ENCODE results near the gene MAP4K3.

The MAP4K3 gene

DNA sequence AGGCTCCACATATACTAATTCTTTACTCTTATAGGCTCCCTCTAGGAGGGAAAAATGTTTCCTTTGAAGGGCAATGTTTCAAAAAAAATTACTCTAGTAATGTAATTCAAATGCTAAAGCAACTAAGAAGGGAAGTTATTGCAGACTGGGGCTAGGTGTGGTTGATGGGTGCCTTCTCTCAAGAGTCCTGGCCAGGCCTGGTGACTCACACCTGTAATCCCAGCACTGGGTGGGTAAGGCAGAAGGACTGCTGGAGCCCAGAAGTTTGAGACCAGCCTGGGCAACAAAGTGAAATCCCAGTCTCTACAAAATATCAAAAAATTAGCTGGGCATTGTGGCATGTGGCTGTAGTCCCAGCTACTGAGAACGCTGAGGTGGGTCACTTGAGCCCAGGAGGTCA is 162.1 kb downstream of the MAP4K3 start:
- ChIA-PET POLR2A (no interaction called here), CTCF (interaction anchor here (0.7 to 1.0 kb wide), 2 partner anchors 45 to 456 kb away, joined by 3 read pairs; no protein-coding TSS in a partner anchor)
- no peaks in the 10 kb centered on the region for H3K9me3 ChIP-seq (ENCODE audit: control insufficient read depth, insufficient read depth, low read depth, low read length)
- no peak overlapping the region for H3K4me3 ChIP-seq (ENCODE audit: low read depth, low read length)
- H3K4me1 ChIP-seq (ENCODE audit: control insufficient read depth, insufficient read depth, low read length), result no peaks in the 10 kb centered on the region
- no peak for TF ChIP-seq ZNF350 (tag by site-specific recombination; IDR thresholded peaks at IDR 0.05)
- TF ChIP-seq, protein P1, sequence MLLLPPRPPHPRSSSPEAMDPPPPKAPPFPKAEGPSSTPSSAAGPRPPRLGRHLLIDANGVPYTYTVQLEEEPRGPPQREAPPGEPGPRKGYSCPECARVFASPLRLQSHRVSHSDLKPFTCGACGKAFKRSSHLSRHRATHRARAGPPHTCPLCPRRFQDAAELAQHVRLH (tag by site-specific recombination; IDR thresholded peaks at IDR 0.05), result no peak
- no peak for TF ChIP-seq ZFP41 (tag by site-specific recombination; IDR thresholded peaks at IDR 0.05; ENCODE audit: borderline replicate concordance)
- TF ChIP-seq ZNF416 (tag by site-specific recombination; IDR thresholded peaks at IDR 0.05), result no peak
- no peak for TF ChIP-seq SCRT2 (tag by site-specific recombination; IDR thresholded peaks at IDR 0.05)
- TF ChIP-seq, protein P2, sequence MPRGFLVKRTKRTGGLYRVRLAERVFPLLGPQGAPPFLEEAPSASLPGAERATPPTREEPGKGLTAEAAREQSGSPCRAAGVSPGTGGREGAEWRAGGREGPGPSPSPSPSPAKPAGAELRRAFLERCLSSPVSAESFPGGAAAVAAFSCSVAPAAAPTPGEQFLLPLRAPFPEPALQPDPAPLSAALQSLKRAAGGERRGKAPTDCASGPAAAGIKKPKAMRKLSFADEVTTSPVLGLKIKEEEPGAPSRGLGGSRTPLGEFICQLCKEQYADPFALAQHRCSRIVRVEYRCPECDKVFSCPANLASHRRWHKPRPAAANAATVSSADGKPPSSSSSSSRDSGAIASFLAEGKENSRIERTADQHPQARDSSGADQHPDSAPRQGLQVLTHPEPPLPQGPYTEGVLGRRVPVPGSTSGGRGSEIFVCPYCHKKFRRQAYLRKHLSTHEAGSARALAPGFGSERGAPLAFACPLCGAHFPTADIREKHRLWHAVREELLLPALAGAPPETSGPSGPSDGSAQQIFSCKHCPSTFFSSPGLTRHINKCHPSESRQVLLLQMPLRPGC (tag by site-specific recombination; IDR thresholded peaks at IDR 0.05), result no peak
- no peak for TF ChIP-seq ZNF157 (tag by site-specific recombination; IDR thresholded peaks at IDR 0.05)
- TF ChIP-seq ZNF211 (tag by site-specific recombination; IDR thresholded peaks at IDR 0.05; ENCODE audit: low read depth), result no peak
- TF ChIP-seq ZNF19 (tag by site-specific recombination; IDR thresholded peaks at IDR 0.05; ENCODE audit: low read depth), result no peak
- no peak for TF ChIP-seq KLF7 (tag by site-specific recombination; IDR thresholded peaks at IDR 0.05; ENCODE audit: borderline replicate concordance)
- TF ChIP-seq ZNF354C (tag by site-specific recombination; IDR thresholded peaks at IDR 0.05; ENCODE audit: borderline replicate concordance, low read depth), result no peak
- TF ChIP-seq GLIS1 (tag by site-specific recombination; IDR thresholded peaks at IDR 0.05), result no peak
- TF ChIP-seq, protein P3, sequence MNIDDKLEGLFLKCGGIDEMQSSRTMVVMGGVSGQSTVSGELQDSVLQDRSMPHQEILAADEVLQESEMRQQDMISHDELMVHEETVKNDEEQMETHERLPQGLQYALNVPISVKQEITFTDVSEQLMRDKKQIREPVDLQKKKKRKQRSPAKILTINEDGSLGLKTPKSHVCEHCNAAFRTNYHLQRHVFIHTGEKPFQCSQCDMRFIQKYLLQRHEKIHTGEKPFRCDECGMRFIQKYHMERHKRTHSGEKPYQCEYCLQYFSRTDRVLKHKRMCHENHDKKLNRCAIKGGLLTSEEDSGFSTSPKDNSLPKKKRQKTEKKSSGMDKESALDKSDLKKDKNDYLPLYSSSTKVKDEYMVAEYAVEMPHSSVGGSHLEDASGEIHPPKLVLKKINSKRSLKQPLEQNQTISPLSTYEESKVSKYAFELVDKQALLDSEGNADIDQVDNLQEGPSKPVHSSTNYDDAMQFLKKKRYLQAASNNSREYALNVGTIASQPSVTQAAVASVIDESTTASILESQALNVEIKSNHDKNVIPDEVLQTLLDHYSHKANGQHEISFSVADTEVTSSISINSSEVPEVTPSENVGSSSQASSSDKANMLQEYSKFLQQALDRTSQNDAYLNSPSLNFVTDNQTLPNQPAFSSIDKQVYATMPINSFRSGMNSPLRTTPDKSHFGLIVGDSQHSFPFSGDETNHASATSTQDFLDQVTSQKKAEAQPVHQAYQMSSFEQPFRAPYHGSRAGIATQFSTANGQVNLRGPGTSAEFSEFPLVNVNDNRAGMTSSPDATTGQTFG (tag by site-specific recombination; IDR thresholded peaks at IDR 0.05; ENCODE audit: borderline replicate concordance), result no peak
- TF ChIP-seq ZFP3 (tag by site-specific recombination; IDR thresholded peaks at IDR 0.05; ENCODE audit: low read depth), result no peak
- TF ChIP-seq ZNF175 (tag by site-specific recombination; IDR thresholded peaks at IDR 0.05), result no peak
- TF ChIP-seq ZNF24 (tag by site-specific recombination; IDR thresholded peaks at IDR 0.05), result no peak
- TF ChIP-seq ZNF311 (tag by site-specific recombination; IDR thresholded peaks at IDR 0.05; ENCODE audit: borderline replicate concordance), result no peak
- no peak for TF ChIP-seq ZNF37A (tag by site-specific recombination; IDR thresholded peaks at IDR 0.05)
- H3K27ac ChIP-seq (ENCODE audit: extremely low read depth, low read depth, low read length), result no peak overlapping the region
- H3K36me3 ChIP-seq (ENCODE audit: control insufficient read depth in 2 of 2, insufficient read depth in 1 of 2, low read length in 2 of 2), result peaks cover 14 to 36% of the 10 kb centered on the region in 2 experiments; a peak in 2 of 3 replicates

DNA sequence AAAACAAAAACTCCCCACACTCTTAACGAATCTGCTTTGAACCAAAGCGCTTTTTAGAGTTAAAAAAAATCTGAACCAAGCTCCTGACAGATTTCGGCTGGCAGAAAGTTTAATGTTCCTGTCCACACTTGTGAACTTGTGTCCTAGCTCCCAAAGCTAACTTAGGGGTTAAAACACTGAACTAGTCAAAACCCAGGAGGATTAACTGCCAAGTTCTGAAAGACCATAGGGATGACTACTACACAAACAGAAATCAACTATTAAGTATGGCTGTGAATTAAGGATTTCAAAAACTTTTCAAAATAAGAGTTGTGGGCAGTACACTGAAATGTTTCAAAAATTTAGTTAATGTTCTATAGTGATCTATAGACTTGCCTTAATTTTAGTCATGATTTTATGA is 167.1 kb downstream of the MAP4K3 start:
- no peak overlapping the region for H3K27ac ChIP-seq (ENCODE audit: extremely low read depth, low read depth, low read length)
- no peak overlapping the region for H3K4me3 ChIP-seq (ENCODE audit: low read depth, low read length)
- ChIA-PET CTCF (interaction anchor here (1.8 kb wide), 1 partner anchor 460 kb away, joined by 5 read pairs; no protein-coding TSS in a partner anchor), POLR2A (no interaction called here)
- peaks cover 8% of the 10 kb centered on the region in 2 experiments; a peak in 1 of 3 replicates for H3K36me3 ChIP-seq (ENCODE audit: control insufficient read depth in 2 of 2, insufficient read depth in 1 of 2, low read length in 2 of 2)
- peaks cover 8% of the 10 kb centered on the region for H3K4me1 ChIP-seq (ENCODE audit: control insufficient read depth, insufficient read depth, low read length)
- H3K9me3 ChIP-seq (ENCODE audit: control insufficient read depth, insufficient read depth, low read depth, low read length), result no peaks in the 10 kb centered on the region
- TF ChIP-seq ZNF777 (tag by site-specific recombination; IDR thresholded peaks at IDR 0.05; ENCODE audit: borderline replicate concordance) (no peak), ZFP41 (tag by site-specific recombination; IDR thresholded peaks at IDR 0.05; ENCODE audit: borderline replicate concordance) (no peak), ZNF223 (tag by site-specific recombination; IDR thresholded peaks at IDR 0.05) (no peak)
- TF ChIP-seq, protein P4, sequence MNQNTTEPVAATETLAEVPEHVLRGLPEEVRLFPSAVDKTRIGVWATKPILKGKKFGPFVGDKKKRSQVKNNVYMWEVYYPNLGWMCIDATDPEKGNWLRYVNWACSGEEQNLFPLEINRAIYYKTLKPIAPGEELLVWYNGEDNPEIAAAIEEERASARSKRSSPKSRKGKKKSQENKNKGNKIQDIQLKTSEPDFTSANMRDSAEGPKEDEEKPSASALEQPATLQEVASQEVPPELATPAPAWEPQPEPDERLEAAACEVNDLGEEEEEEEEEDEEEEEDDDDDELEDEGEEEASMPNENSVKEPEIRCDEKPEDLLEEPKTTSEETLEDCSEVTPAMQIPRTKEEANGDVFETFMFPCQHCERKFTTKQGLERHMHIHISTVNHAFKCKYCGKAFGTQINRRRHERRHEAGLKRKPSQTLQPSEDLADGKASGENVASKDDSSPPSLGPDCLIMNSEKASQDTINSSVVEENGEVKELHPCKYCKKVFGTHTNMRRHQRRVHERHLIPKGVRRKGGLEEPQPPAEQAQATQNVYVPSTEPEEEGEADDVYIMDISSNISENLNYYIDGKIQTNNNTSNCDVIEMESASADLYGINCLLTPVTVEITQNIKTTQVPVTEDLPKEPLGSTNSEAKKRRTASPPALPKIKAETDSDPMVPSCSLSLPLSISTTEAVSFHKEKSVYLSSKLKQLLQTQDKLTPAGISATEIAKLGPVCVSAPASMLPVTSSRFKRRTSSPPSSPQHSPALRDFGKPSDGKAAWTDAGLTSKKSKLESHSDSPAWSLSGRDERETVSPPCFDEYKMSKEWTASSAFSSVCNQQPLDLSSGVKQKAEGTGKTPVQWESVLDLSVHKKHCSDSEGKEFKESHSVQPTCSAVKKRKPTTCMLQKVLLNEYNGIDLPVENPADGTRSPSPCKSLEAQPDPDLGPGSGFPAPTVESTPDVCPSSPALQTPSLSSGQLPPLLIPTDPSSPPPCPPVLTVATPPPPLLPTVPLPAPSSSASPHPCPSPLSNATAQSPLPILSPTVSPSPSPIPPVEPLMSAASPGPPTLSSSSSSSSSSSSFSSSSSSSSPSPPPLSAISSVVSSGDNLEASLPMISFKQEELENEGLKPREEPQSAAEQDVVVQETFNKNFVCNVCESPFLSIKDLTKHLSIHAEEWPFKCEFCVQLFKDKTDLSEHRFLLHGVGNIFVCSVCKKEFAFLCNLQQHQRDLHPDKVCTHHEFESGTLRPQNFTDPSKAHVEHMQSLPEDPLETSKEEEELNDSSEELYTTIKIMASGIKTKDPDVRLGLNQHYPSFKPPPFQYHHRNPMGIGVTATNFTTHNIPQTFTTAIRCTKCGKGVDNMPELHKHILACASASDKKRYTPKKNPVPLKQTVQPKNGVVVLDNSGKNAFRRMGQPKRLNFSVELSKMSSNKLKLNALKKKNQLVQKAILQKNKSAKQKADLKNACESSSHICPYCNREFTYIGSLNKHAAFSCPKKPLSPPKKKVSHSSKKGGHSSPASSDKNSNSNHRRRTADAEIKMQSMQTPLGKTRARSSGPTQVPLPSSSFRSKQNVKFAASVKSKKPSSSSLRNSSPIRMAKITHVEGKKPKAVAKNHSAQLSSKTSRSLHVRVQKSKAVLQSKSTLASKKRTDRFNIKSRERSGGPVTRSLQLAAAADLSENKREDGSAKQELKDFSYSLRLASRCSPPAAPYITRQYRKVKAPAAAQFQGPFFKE (tag by site-specific recombination; IDR thresholded peaks at IDR 0.05; ENCODE audit: borderline replicate concordance), result no peak
